T-helper 1 cell (primary cell): ENCODE data around the gene EFCAB6.

Source experiments
- DNase-seq, 5 donors: peaks; one replicate each; pipeline ENCODE4 v3.0.0-alpha.2; 2012 to 2020

EFCAB6 gene

GRCh38 chr22:43829904-43830851 is 18.1 kb upstream of the EFCAB6 start:
- no peak for DNase-seq

- DNase-seq = no peak
These were observed 17.1 kb upstream of the EFCAB6 start for GRCh38 chr22:43828998-43829782.

GRCh38 chr22:43828725-43828997 is 16.6 kb upstream of the EFCAB6 start:
- DNase-seq = no peak

- no peak for DNase-seq
These were observed 16.0 kb upstream of the EFCAB6 start for GRCh38 chr22:43827926-43828724.

- no peak for DNase-seq
These were observed 15.1 kb upstream of the EFCAB6 start for GRCh38 chr22:43827003-43827735.

DNA sequence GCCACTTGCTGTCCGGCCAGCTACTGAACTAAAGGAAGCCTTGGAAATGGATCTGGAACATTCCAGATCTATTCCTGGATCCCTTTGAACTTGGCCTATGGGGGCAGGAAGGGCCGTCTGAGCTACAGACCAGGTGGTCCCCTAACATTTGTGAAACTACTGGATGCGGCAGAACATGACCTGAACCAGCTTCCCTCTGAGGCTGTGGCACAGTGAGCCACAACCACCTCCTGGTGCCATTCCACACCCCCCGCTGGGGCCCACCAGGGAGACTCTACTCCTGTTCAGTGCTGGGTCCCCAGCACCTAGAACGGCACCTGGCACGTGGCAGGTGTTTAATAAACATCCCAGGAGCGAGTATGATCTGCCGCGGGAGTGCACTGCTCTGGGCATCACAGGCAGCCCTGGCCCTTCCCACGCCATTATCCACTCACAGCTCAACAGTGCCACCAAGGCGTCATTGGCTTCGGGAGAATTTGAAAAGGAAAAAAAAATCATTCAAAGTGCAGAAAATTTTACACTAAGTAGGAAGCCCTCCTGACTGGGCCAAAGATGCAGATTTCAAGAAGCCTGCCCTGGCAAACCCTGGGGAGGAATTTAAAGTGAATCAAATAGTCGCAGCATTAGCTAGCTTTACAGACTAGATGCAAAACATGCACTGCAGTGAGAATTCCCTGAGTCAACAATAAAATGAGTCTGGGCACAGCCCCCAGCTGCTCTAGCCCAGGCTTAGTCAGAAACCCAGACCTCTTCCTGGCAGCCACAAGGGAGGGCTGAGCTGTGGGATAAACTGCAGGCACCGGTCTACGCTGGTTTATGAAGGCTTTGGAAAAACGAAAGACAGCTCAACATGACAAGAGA is 14.3 kb upstream of the EFCAB6 start:
- no peak for DNase-seq

GRCh38 chr22:43825651-43826050 is 13.5 kb upstream of the EFCAB6 start:
- no peak for DNase-seq

DNA sequence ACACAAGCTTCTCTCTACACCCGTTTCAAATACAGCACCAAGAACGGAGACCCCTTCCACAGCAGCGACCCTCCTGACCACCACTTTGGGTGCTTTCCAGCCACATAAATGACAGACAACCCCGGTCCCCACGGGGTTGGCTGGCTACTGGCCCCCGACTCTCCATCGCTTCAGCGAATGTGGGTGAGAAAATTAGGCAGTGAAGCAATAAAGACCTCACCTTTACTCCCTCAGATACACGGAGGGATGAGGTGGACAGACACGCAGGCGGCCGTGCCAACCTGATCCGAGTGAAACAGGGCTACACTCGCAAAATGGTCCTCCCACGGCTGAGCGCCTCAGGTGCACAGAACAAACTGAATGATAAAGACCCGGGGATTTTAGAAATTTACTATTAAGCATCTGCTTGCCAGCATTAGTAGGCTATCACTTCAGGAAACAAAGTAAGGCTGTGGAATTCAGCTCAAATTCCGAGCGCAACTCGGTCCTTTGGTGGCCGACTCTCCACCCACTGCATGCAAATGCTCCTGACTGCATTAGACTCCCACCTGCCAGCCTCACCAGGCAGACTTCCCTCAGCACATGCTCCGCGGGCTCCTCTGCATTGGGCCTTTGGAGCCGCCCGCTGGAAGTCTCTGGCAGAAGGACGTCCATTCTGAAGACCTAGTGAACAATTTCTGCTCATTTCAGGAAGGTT is 12.8 kb upstream of the EFCAB6 start:
- DNase-seq = no peak

DNA sequence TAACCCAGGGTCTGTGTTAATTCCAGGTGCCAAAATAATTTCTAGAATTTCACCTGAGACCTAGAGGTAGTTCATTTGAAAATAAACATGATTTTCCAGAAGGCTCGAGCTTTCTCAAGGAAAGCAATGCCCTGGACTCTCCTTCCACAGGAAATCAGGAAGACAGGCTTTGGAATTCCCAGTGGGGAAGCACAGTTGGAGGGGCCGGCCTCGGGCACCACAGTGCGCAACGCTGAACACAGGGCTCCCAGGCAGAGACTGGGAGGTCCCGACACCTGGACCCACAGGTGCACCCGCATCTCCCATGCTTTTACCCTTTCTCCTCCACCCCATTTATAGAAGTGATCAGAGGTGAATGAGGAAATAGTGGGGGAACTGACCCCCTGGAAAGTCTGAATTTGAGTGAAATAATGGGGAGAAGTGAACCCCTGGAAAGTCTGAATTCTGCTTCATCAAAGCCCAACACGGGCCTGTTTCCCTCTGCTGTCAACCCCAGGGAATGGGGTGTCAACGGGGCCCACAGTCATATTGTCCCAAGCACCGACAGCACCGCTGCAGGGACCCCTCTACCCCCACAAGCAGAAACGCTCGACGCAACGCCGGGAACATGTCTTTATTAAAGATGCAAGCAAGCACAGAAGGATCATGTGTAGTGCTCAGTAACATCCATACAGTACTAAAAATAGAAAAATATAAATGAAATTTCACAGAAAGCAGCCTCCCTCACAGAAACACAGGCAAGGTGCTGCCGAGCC is 12.0 kb upstream of the EFCAB6 start:
- DNase-seq = no peak

DNA sequence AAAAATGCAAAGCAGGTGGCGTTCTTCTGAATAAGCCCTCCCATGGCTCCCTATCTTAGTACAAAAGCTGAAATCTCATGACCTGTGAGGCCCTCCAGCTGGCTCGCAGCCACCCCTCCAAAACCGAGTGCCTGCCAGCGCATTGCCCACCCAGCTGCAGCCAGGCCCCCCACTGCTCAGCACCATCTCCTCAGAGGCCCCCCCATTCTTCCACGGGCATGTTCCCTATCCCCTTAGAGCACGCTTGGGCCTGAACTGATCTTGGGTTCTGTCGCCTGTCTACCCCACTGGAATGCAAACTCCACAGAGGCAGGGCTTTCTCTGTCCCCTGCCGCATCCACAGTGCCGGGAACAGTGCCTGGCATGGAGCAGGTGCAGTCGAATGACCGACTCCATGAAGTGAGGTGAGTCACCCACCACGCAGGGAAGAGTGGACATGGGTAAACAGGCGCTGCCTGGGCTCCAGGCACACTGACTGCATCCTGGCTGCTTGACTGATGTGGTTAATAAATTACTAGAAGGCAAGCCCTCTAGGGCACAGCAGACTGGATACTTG is 11.3 kb upstream of the EFCAB6 start:
- no peak for DNase-seq

DNA sequence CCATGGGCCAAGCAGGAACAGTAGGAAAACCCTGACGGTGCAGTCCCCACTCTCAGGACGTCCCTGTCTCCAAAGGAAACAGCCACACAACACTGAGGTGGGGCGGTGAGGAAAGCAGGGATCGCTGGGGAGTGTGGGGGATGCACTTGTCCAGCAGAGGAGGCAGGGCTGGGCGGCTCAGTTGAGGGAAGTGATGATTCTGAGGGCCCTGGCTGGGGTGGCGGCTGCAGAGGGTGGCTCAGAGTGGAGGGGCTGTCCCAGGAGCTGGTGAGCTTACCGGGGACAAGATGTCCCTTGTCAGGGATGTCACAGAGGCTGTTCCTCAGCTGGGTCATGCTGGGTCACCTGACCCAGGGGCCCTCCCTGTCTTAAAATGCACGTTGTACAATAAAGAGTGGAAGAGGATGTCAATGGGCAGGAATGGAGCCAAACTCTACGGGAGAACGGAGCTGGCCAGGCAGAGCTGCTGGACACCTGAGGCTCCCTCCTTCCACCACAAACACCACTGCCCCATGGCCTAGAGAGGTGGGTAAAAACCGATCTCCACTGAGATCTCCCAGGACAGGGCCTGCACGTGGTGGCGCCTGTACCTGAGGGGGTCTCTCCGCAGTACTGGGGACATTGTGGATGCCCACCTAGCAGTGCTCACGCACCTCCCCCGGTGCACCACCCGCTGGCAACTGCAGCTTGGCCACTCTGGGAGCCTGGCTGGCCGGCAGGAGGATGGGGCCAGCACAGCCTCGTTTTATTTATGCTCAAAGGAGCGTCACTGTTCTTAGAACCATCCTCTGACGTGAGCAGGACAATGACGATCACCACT is 9.7 kb upstream of the EFCAB6 start:
- no peak for DNase-seq

DNA sequence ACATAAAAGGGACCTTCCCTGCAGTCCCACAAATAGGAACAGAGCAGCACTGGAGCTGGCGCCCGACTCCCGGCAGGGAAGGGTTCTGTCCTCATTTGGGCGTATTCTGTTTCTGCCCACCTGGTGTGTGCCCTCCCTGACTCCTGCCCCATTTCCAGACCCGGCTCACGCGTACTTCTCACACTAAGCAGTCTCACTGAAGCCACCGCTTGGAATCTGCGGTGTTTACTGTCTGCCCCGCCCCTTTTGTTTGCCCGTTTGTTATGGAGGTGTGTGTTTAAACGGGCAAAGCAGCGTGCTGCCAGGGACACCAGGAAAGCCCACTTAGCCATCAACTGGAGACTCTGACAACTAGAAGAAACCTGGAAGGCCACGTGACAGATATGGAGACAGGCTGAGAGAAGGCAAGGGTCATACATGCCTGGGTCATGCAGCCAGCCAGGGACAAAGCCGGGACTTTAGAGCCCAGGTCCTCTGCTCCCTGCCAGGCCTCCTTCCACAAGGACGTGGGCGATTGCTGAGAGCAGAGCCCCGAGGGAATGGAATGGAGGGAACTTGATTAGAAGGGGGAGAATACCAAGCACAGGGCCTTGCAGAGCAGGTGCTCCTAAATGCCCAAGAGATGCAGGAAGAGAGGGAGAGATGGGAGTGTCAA is 8.7 kb upstream of the EFCAB6 start:
- no peak for DNase-seq

GRCh38 chr22:43819931-43820640 is 8.0 kb upstream of the EFCAB6 start:
- DNase-seq = no peak

GRCh38 chr22:43819421-43819921 is 7.4 kb upstream of the EFCAB6 start:
- DNase-seq = no peak

- DNase-seq = no peak
These were observed 6.9 kb upstream of the EFCAB6 start for GRCh38 chr22:43818981-43819380.

DNA sequence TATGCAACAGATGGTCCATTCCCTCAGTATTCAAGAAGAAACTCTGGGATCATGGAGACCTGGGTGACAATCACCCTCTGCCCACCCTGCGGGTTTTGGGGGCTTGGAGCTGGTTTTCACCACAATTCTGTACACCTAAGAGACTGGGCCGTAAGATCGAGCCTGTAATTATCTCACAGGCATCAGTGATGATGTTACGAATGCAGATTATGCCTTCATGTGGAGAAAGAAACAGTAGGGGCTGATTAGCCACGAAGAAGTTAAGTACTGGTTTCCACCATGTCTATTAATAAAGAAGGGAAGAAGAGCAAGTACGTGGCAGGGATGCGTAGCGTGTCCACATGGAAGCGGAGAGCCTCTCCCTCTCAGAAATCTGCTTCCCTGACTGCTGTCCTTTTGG is 5.3 kb upstream of the EFCAB6 start:
- no peak for DNase-seq

DNA sequence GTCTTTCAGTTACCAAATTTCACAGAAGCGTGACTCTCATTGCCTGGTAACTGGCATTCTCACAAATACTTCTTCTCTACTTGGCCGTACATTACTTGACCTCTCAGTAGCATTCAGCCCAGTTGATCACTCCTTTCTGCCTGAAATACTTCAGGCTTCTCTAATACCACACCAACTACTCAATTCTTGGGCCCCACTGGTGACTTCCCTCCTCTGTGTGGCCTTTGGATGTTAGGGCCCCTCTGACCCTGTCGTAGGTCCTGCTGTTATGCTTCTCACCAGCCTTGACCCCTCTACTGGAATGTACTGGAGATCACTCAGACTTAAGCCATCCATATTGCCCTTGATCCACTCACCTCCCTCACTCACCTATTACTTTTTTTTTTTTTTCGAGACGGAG is 2.2 kb upstream of the EFCAB6 start:
- no peak for DNase-seq
